Activated T-cell treated with anti-CD3 and anti-CD28 coated beads, Interleukin-2, amount 50 U/mL, for 1 hour (primary cell): ENCODE measurements around the gene SLIT1.
A peak's percentile ranks its signal among the peaks of the same experiment; 100 is the strongest.

Source experiments
- DNase-seq: peaks from one replicate; pipeline ENCODE4 v3.0.0-alpha.2; 2020

Gene SLIT1

DNA sequence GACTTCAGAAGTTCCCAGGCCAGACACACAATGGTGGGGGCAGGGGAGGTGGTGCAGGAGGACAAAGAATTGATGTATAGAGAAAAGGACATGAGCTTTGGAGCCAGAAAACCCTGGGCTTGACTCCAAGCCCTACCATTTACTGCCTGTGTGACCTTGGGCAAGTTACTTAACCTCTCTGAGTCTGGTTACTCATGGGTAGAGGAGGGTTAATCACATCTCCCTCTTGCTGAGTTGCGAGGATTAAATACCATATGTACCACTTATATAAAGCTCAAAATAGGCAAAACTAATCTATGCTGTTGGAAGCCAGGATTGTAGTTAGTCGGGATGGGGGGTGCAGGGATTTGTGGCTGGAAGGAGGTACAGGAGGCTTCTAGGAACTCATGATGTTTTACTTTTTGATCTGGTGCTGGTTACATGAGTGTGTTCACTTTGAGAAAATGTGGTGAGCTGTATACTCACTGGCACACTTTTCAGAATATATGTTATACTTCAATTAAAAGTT, 106.8 kb downstream of the SLIT1 start:
- DNase-seq = no peak

DNA sequence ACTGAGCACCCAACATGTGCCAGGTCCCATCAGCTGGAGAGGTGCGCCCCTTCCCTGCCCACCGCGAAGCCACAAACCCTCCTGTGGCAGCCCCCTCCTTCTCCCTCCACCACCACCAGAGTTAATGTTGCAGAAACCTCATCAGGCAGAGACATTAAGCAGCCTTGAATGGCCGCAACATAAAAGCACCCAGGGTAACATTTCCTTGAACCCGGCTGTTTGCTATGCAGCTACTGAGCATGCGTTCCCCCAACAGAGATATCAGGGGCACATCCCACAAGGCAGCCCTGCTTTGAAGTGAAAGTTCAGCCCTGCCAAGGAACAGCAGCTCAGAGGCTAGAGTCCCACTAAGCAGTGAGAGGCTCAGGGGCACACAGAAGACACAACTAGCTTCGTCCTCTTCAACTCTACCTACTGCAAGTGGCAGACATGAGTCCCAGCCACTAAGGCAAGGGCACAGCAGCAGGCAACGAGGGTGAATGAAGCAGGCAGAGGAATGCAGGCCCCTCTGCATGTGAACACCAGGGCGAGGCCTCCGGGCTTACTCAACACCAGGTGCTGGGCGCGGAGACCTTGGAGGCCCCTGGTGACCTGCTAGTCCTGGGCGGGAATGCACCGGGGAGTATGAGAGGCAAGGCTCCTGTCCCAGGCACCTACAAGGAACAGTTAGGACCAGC, 107.4 kb downstream of the SLIT1 start:
- DNase-seq = no peak

DNA sequence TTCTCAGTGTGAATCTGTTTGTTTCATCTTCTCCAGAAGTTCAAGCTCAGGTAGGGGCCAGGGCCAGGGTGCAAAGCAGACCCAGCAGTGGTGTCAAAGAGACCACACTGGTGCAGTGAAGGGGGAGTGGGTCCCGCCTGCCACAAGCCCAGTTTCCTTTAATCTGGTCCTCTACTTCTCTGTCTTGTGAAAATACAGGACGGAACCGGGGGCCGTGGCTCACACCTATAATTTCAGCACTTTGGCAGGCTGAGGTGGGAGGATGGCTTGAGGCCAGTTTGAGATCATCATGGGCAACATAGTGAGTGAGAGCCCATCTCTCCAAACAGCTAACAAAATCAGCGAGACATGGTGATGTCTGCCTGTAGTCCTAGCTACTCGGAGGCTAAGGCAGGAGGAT, 109.0 kb downstream of the SLIT1 start:
- DNase-seq = no peak

DNA sequence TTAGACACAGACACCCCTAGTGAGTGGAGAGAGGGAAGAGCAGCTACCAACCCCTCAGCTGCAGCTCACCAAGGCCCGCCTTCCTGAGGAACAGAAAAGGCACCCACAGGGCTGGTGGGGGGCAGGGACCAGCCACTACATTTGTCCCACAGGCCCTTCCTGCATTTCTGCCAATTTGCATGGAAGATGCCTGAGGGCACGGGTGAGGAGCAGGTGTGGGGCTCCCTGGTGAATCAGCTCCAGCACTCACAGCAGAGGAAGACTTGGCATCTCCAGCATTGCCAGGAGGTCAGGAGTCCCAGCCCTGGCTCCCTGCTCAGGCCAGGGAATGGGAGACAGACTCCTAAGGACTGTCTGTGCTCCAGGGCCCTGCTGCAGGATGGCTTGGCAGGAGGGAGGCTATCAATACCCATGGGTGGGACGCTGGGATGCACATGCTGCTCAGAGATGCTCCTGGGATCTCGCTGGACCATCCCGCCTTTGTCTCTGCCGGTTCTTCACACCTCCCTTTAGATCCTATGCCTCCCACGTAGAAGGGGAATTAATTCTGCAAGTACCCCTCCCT, 109.7 kb downstream of the SLIT1 start:
- DNase-seq = no peak

DNA sequence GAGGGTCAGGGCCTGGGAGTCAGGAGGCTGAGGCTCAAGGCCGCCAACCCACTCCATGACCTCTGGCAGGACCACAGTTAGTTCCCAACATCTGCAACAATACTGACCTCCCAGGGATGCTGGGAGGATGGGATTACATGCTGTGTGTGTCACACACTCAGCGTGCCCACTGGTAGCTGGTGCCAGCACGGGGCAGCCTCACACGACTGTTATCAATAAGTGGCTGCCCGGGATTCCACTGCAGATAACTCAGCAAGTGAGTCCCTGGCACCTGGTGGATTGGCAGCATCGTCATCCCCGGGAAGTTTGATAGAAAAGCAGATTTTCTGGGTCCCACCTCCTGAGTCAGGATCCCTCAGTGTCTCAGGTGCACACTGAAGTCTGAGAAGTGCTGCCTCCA, 110.3 kb downstream of the SLIT1 start:
- DNase-seq = no peak

DNA sequence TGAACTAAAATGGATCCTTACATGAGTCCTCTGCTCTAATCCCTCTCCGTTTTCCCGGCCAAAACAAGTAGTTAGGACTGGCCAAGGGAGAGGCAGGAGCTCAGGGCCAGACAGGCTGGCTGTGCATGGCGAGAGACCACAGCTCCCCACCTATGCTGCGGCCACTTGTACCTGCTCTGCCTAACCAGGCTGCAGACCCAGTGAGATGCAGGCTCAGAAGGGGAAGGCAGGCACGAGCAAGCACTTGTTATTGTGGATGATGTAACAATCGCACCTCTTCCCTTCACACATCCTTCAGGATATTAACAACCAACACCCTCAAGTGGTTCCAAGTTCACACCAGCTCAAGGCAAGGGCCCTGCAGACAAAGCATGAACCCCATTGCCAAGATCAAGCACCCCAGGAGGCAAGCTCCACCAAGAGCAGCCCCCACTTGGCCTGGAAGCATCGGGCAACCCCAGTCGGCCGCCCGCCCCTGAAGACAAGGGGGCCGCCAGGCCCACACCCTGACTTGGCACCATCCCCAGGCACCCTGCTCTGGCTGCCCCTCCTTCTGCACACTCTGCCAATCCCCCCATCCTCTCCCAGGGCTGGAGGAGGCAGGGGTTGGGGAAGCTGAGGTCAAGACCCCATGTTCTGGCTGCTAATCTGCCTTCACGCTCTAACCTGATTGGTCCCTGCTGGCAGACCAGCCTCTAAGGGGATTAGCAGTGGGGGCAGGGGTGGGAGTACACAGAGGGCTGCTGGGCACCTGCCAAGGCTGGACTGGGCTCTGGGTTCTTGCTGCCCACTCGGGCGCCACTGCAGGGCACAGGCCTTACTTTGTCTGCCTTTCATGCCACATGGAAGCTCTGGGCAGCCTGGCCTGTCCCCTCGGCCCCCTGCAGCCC, 111.3 kb downstream of the SLIT1 start:
- no peak for DNase-seq

DNA sequence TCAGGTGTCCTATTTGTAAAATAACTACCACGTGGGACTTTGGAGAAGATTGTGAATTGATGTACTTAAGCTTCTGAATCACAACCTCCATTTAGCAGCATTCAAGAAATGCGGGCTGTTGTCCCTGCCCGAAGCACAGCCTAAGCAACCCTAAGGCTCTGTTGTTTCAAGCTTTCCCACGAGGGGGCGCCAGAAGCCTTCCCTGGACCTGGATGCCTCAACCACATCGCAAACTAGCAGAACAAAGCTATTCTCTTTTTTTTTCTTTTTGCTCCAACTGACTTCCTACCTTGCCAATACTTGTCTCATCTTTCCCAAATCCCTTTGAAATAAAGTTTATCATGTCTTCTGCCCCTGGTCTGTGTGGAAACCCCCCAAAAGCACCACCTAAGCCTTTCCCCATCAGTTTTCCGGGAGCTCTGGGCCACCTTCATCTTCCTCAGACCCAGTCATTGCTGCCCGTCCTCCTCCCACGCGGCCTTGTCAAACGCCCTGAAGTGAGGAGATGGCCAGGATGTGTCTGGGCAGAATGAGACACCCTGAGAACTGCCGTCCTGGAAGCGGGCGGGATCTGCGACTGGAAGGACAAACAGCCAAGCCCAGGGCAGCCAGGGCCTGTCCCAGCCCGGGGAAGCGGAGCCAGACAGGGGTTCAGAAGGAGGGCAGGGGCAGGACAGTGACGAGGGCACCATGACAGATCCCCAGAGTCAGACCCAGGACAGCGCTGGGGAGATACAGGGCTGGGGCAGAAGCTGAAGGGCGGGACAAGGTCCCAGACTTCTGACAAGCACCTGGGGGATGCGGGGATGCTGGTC, 112.7 kb downstream of the SLIT1 start:
- peak; percentile 82 for DNase-seq

DNA sequence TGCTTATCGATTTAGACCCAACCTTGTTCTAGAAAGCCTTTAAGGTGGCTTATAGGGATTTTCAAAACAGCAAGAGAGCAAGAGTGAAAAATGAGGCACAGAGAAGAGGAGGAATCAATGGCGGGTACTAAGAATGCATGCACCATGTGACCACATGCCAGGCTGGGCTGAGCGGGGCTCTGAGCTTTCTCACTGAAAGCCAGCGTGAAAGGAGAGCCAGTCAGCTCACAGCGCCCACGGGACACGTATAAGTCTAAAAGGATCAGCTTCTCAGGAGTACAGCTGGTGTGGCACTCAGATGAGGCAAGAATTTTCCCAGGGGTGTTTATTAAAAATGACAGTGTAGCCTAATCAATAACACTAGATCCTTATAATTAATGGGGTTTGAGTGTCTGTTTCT, 114.3 kb downstream of the SLIT1 start:
- no peak for DNase-seq

DNA sequence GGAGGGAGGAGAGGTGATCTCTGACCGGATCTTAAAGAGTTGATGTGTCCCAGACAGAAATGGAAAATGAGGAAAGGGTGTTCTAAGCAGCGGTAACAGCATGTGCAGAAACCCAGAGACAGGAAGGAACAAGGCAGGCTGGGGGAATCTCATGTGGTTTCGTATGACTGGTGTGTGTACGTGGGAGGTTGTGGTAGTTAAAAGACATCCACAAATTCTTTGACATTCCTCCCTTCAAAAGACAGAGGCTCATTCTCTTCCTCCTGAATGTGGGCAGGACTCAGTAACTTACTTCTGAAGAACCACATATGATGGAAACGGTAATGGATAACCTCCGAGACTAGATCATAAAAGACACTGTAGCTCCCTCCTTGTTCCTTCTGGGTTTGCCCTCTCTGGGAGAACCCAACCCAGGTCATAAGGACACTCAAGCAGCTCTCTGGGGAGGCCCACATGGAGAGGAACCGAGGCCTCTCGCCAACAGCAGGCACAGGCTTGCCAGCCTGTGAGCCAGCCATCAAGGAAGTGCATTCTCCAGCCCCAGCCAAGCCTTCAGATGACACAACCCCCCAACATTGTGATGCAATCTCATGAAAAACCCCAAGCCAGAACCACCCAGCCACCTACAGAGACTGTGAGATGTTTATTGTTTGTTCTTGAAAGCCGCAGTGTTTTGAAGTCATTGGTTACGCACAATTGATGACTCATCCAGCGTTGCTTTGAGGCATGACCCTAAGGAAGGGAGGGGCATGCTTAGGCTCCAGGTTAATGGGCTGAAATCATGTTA, 116.0 kb downstream of the SLIT1 start:
- no peak for DNase-seq

DNA sequence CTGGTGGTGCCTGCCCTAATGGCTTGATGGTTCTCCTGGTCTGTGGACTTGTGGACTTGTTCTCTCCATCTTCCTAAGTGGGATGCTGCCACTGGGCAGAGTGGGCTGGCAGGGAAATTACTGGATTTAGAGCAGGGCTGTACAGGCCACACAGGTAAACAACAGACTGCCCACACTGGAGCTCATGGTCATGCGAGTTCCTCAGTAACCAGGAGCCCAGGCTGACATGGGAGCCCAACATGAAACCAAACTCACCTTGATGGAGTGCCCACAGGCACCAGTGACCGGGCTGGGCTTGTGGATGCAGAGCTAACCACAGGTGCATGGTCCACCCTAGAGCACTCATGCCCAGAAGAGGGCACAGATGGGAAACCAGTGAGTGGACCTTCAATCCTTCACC, 116.7 kb downstream of the SLIT1 start:
- no peak for DNase-seq

DNA sequence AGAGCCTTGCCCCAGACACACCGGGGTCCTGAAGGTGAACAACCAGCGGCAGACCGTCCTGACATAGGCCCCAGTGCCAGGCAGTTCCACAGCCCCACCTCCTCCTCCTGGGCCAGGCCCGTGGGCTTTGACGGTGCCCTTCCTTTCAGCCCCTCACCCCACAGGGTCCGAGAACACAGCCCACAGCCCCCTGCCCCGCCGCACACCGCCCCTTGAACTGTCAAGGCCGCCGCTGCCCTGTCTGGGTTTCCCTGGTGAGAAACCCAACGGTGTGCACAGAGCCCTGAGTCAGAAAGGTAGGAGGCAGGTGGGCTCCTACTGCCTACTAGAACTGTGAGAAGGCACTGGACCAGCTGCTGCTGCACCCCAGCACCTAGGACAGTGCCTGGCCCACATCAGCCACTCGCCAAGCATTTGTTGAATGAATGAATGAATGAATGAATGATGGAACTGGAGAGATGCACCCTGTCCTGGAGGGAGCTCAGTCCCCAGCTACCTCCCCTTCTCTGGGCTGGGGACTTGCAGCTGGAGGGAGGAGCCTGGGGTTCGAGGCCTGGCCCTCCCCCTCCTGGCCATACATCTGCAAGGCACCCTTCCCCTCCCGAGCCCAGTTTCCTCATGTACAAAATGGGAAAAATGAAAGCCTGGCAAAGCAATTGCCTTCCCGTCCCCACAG, 117.9 kb downstream of the SLIT1 start:
- no peak for DNase-seq

DNA sequence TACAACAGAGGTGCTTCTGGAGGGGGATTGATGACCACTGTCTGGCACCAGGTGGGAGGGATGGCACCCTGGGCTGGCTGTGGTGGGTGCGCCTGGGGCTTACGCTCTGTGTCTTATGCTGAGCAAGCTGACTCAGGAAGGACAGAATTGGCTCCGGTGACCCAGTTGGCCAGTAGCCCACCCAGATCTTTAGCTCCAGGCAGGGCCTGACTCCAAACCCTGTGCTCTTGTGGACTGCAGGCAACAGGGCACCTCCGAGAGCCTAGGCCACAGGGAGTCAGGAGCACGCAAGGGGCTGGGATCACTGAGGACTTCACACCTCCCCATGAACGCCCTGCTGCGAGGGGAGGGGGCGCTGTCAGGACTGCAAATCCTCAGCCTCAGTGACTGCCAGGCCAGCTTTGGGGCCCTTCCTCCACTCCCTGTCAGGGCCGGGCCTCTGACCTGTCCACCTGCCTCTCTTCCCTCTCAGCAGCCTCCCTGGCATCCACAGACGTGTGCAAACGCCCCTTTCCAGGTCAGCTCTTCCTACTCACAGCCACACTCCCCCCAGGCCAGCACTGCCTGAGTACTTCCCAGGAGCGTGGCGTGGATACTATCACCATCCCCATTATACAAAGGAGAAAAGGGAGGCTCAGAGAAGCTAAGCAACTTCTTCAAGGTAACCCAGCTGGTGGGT, 118.7 kb downstream of the SLIT1 start:
- DNase-seq = no peak

DNA sequence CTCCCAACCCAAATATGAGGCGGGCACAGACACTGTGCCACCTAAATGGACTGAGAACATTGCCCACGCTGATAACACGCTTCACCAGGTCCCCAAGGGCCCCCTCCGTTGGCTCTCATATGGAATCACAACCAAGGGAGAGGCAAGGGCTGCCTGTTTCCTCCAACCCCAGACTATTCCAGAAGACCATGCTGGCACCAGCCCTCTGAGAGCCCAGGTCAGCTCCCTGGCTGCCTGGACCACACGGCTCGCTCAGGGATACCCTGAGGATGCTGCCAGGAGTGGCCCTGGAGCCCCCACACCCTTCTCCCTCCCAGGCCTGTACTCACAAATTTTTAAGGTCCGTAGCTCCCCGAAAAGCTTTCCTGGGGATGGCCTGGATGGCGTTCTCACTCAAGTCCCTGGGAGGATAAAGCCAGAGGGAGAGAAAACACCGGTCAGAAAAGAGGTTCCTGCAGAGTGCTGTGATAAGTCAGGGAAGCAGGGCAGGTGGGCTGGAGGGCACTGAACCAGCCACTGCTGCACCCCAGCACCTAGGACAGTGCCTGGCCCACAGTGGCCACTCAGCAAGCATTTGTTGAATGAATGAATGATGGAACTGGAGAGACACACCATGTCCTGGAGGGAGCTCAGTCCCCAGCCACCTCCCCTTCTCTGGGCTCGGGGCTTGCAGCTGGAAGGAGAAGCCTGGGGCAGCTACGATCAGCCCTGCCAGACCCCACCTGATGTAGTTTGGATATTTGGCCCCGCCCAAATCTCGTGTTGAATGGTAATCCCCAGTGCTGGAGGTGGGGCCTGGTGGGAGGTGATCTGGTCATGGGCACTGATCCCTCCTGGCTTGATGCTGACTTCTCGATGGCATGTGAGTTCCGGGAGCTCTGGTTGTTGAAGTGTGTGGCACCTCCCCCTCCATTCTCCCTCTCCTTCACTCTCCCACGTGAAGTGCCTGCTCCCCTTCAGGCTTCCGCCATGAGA, 119.8 kb downstream of the SLIT1 start:
- no peak for DNase-seq

DNA sequence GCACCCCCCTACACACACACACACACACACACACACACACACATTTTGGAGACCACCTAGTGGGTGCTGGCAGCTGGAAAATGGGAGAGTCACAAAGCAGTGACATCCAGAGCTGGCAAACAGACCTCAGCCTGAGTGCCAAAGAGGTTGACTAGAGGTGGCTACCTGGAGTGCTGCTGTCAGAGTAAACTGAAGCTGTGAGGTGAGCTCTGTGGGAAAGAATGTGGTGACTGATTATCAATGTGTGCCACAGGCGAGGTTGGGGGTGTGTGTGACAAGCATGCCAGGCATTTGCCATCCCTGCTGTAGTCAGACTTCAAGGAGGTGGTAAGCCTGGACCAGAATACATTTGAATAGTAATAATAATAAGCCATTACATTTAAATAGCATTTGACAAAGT, 120.6 kb downstream of the SLIT1 start:
- no peak for DNase-seq

DNA sequence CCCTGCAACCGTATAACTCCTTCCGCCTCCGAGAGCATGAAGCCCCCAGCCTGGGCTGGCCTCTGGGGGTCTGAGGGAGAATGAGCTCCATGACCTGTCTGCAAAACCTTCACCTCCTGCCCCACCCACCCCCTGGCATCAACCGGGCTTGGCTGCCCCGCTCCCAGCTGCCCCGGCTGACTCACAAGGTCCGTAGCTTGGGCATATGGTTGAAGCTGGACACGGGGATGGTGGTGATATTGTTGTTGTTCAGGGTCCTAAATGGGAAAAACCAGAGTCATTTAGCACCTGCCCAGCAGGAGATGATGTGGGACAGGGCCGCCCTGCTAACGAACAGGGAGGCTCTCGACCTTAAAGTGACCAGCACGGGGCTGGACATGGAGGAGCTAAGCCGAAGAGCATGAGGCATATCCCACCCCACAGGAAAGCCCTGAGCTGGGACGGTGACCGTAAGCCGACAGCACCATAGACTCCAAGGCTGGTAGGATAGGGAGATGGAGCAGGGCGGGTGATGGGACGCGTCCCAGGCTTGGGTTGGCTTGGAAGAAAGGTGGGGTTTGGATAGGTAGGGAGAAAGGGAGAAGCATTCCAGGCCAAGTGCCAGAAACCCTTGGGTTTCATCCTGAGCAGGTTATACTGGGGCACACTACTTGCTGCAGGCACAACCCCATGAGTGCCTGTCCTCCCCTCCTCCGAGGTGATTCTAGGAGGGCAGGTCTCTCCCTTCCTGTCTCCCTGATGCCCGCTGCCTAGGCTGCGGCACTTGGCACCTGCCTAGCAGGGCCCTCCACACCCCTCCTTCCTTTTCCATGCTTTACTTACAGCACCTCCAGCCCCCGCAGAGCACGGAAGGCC, 121.5 kb downstream of the SLIT1 start:
- DNase-seq = no peak

DNA sequence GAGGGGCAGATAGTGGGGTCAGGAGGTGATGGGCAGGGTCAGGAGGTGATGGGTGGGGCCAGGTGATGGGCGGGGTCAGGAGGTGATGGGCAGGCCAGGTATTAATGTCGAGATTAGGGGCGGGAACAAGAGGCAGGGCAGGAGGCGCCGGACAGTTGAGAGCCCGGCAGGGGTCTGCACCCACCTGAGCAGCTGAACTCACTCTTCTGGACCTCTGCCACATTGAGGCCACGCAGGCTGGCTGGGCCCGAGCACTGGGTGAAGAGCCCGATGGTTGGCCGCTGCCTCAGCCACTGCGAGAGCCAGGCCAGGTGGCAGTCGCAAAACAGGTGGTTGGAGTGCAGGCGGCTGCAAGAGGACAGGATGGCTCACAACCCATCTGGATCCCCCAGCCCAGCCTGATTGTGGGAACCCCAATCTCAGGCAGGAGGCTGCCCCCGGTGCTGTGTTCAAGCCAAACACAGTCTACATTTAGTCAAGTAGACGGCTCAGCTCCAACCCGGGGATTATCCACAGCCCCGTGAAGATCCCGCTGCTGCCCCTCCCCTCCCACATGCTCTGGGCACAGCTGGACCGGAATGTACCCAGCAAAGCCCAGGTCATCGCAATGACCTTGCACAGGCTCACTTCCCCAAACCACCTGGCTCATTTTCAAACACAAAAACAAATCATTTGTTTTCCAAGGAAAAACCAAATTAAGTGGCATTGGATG, 122.3 kb downstream of the SLIT1 start:
- DNase-seq = no peak

DNA sequence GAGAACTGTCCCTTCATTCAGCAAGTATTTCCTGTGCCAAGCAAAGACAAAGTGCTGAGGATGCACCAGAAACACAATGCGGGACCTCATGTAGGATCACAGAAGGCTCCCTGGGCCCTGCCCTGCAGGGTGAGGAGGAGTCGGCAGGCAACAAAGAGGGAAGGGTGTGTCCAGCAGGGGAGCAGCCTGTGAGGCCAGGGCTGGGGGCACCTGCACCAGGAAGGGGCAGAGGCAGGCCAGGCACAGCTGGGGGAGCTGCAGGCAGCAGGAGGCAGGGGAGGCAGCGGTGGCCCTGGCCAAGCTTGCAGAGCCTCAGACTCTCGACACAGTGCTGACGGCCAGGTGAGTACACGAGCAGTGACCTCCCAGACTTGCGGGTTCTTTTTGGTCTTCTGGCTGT, 123.3 kb downstream of the SLIT1 start:
- no peak for DNase-seq

DNA sequence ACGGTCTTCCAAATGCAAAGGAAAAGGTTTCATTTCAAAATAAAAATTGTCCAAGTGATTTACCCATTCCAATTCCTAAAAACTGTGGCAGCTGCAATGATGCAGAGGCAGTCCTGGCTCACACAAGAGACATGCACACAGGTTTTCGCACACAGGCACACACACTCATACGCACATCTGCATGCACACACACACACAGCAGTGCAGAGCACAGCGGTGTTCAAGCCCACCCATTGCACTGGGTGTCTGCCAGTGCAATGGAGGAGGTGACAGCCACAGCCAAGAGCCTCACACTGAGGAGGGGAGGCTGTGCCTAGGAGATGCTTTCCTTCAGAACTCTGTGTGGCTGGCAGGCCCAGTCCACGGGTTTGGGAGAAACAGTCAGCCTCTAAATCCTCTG, 123.7 kb downstream of the SLIT1 start:
- DNase-seq = no peak
